ENCODE results near the gene CHODL.

CHODL gene

GRCh38 chr21:18244671-18245463 is at the start of gene CHODL:
Gene CHODL, plus strand, starts transcription at chr21:18244833. Its CDS starts 391 bp downstream, at chr21:18245224.
- no peak for DNase-seq

GRCh38 chr21:18204931-18205330 is 39.7 kb upstream of the CHODL start:
- DNase-seq = peak; percentile 6

GRCh38 chr21:18218331-18218730 is 26.3 kb upstream of the CHODL start:
- no peak for DNase-seq

- no peak for DNase-seq
Observed at GRCh38 chr21:18220498-18220897, 24.1 kb upstream of the CHODL start.

GRCh38 chr21:18222346-18222745 is 22.3 kb upstream of the CHODL start:
- no peak for DNase-seq

- DNase-seq = no peak
Observed at GRCh38 chr21:18228060-18228739, 16.4 kb upstream of the CHODL start.

GRCh38 chr21:18235545-18235944 is 9.1 kb upstream of the CHODL start:
- no peak for DNase-seq

- no peak for DNase-seq
Observed at GRCh38 chr21:18245464-18245967, 883 bp downstream of the CHODL start.

GRCh38 chr21:18248171-18248570 is 3.5 kb downstream of the CHODL start:
- DNase-seq = no peak

- no peak for DNase-seq
Observed at GRCh38 chr21:18249672-18250071, 5.0 kb downstream of the CHODL start.

GRCh38 chr21:18251065-18251464 is 6.4 kb downstream of the CHODL start:
- DNase-seq = no peak

GRCh38 chr21:18252256-18252655 is 7.6 kb downstream of the CHODL start:
- DNase-seq = no peak

- no peak for DNase-seq
Observed at GRCh38 chr21:18252680-18253079, 8.0 kb downstream of the CHODL start.

GRCh38 chr21:18253221-18253620 is 8.6 kb downstream of the CHODL start:
- DNase-seq = no peak

- DNase-seq = no peak
Observed at GRCh38 chr21:18253799-18254198, 9.2 kb downstream of the CHODL start.

GRCh38 chr21:18265944-18266343 is 21.3 kb downstream of the CHODL start:
- no peak for DNase-seq

GRCh38 chr21:18267496-18267895 is 22.9 kb downstream of the CHODL start:
- DNase-seq = no peak

GRCh38 chr21:18268906-18269305 is 24.3 kb downstream of the CHODL start:
- no peak for DNase-seq

GRCh38 chr21:18269856-18270255 is 25.2 kb downstream of the CHODL start:
- no peak for DNase-seq

GRCh38 chr21:18273400-18273799 is 28.8 kb downstream of the CHODL start:
- no peak for DNase-seq

GRCh38 chr21:18274370-18274769 is 29.7 kb downstream of the CHODL start:
- no peak for DNase-seq

- no peak for DNase-seq
Observed at GRCh38 chr21:18275781-18276180, 31.1 kb downstream of the CHODL start.

GRCh38 chr21:18285379-18285778 is 40.7 kb downstream of the CHODL start:
- no peak for DNase-seq

- DNase-seq = no peak
Observed at GRCh38 chr21:18289876-18290275, 45.2 kb downstream of the CHODL start.
